Endometrial microvascular endothelial cells (primary cell): Measurements from ENCODE around the gene MSANTD3. TPM values are rescaled to one million over a fixed set of nuclear protein-coding genes. Genes with fewer than 3 reads are reported as not detected.
"Not testable (repeated sequence)": the region's sequence is repeated elsewhere in the genome, so short reads cannot be mapped to it uniquely, and the experiment has no call there.

ENCODE experiments used
- in situ Hi-C: cut with HindIII; loops from 2 replicates; pipeline ENCODE4 v1.10.0; 2017; ENCODE audit warnings: low sequenced_read_pairs, low pct_unique_long_range_greater_than_20kb; ENCODE audit errors: inconsistent ontology term
- total RNA-seq: library from RNA; depleted of rRNA; stranded (reverse); fragments of >200 nt; gene quantifications from one replicate; pipeline ENCODE4 v1.2.3, GENCODE V29; 2015; ENCODE audit errors: inconsistent ontology term

MSANTD3 gene
- 92.4 TPM for total RNA-seq

- in situ Hi-C loops, result loop anchor here (25.0 kb wide), 1 partner anchor 89 kb away; no protein-coding TSS in a partner anchor
Observed at GRCh38 chr9:100426530-100427365, at the start of gene MSANTD3. Gene MSANTD3 (plus strand): TSS chr9:100427143. CDS start chr9:100441939, 14,796 bp downstream.

GRCh38 chr9:100379862-100380261 is 47.1 kb upstream of the MSANTD3 start:
- in situ Hi-C loops, result no loop called here

- in situ Hi-C loops, result not testable (repeated sequence)
Observed at GRCh38 chr9:100392989-100393388, 34.0 kb upstream of the MSANTD3 start.

- in situ Hi-C loops, result no loop called here
Observed at GRCh38 chr9:100394032-100394695, 32.8 kb upstream of the MSANTD3 start.

GRCh38 chr9:100394816-100395215 is 32.1 kb upstream of the MSANTD3 start:
- in situ Hi-C loops, result no loop called here

- in situ Hi-C loops, result no loop called here
Observed at GRCh38 chr9:100396769-100397168, 30.2 kb upstream of the MSANTD3 start.

GRCh38 chr9:100397529-100398266 is 29.2 kb upstream of the MSANTD3 start:
- in situ Hi-C loops, result no loop called here

- in situ Hi-C loops, result no loop called here
Observed at GRCh38 chr9:100401042-100401441, 25.9 kb upstream of the MSANTD3 start.

GRCh38 chr9:100406962-100407361 is 20.0 kb upstream of the MSANTD3 start:
- in situ Hi-C loops, result no loop called here

GRCh38 chr9:100408546-100409175 is 18.3 kb upstream of the MSANTD3 start:
- in situ Hi-C loops, result no loop called here

GRCh38 chr9:100409176-100409556 is 17.8 kb upstream of the MSANTD3 start:
- in situ Hi-C loops, result no loop called here

- in situ Hi-C loops, result no loop called here
Observed at GRCh38 chr9:100411472-100412283, 15.3 kb upstream of the MSANTD3 start.

GRCh38 chr9:100413839-100414420 is 13.0 kb upstream of the MSANTD3 start:
- in situ Hi-C loops, result no loop called here

GRCh38 chr9:100417815-100418214 is 9.1 kb upstream of the MSANTD3 start:
- in situ Hi-C loops, result no loop called here

GRCh38 chr9:100419166-100419565 is 7.8 kb upstream of the MSANTD3 start:
- in situ Hi-C loops, result no loop called here

GRCh38 chr9:100421116-100421515 is 5.8 kb upstream of the MSANTD3 start:
- in situ Hi-C loops, result not testable (repeated sequence)

GRCh38 chr9:100425758-100426157 is 1.2 kb upstream of the MSANTD3 start:
- in situ Hi-C loops, result loop anchor here (25.0 kb wide), 1 partner anchor 88 kb away; no protein-coding TSS in a partner anchor

- in situ Hi-C loops, result loop anchor here (25.0 kb wide), 1 partner anchor 89 kb away; no protein-coding TSS in a partner anchor
Observed at GRCh38 chr9:100426189-100426529, 784 bp upstream of the MSANTD3 start.
